Measurements from ENCODE around the gene CARMIL1.

Gene CARMIL1

DNA sequence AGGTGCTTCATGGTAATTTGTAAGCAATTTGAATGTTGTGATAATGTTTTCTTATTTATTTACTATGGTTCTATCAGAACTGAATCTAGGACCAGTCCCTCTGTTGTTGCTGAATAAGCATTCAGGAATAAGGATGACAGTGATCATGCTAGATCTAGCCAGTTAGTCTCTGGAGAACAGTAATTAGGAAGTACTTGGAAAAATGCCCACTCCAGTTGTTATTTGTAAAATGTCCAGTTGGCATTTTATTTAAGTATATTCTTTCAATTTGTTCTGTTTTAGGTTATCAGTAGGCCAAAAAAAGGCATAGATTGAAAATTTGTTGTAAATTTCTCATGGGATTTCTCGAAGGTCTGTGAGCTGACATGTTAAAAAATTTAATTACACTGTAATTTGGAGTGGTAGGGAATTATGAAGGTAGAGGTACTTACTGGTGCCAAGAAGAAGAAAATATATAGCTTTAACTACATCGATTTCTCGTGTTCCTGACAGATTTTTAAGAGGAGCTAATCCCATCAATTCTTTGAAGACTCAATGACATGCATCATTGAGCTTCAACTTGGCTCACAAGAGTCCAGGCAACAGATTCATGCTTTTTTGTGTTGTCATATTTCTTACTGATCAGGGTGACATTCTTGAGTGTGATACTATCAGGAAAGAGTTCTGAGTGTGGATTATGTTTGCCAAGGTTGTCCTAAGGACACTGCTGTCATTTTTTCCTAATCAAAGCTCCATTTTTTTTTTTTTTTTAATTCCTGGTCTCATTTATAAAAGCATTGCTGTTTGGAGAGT is 177.3 kb downstream of the CARMIL1 start:
- CTCF ChIA-PET: interaction anchor here (0.6 to 1.1 kb wide), 3 partner anchors 33 to 243 kb away, joined by 3 to 6 read pairs (median 3); no protein-coding TSS in a partner anchor
- no peak for DNase-seq (ENCODE audit: extremely low spot score)

GRCh38 chr6:25457516-25457915 is 178.3 kb downstream of the CARMIL1 start:
- TF ChIP-seq L3MBTL2 (conservative IDR thresholded peaks at IDR 0.05): no peak
- no peak for DNase-seq (ENCODE audit: extremely low spot score)
- ChIA-PET CTCF (interaction anchor here (1.1 kb wide), 1 partner anchor 32 kb away, joined by 3 read pairs; no protein-coding TSS in a partner anchor), POLR2A (no interaction called here)

More for the DNA sequence above, 177.3 kb downstream of the CARMIL1 start:
- TF ChIP-seq CTBP1 (IDR thresholded peaks at IDR 0.05; ENCODE audit: borderline replicate concordance) (no peak), FOXM1 (IDR thresholded peaks at IDR 0.05; ENCODE audit: borderline replicate concordance) (no peak), FOXA1 (IDR thresholded peaks at IDR 0.05) (no peak), FOXK2 (IDR thresholded peaks at IDR 0.05) (no peak), TARDBP (IDR thresholded peaks at IDR 0.05) (no peak), ARNT (IDR thresholded peaks at IDR 0.05) (no peak), SUZ12 (IDR thresholded peaks at IDR 0.05) (no peak), LEF1 (IDR thresholded peaks at IDR 0.05; ENCODE audit: borderline replicate concordance) (no peak), BHLHE40 (IDR thresholded peaks at IDR 0.05; ENCODE audit: borderline replicate concordance) (no peak)
- POLR2A ChIA-PET: no interaction called here

GRCh38 chr6:25458485-25458884 is 179.3 kb downstream of the CARMIL1 start:
- no peak for DNase-seq (ENCODE audit: extremely low spot score)
- TF ChIP-seq BHLHE40 (IDR thresholded peaks at IDR 0.05; ENCODE audit: borderline replicate concordance) (no peak), TARDBP (IDR thresholded peaks at IDR 0.05) (no peak), ARNT (IDR thresholded peaks at IDR 0.05) (no peak), FOXA1 (IDR thresholded peaks at IDR 0.05) (no peak), PKNOX1 (IDR thresholded peaks at IDR 0.05) (no peak), ELF4 (IDR thresholded peaks at IDR 0.05) (no peak), LEF1 (IDR thresholded peaks at IDR 0.05; ENCODE audit: borderline replicate concordance) (no peak), L3MBTL2 (conservative IDR thresholded peaks at IDR 0.05) (no peak), SP1 (IDR thresholded peaks at IDR 0.05) (no peak), SUZ12 (IDR thresholded peaks at IDR 0.05) (no peak), NFRKB (IDR thresholded peaks at IDR 0.05) (no peak), FOXM1 (IDR thresholded peaks at IDR 0.05; ENCODE audit: borderline replicate concordance) (no peak), HDGF (IDR thresholded peaks at IDR 0.05; ENCODE audit: borderline replicate concordance) (no peak)
- POLR2A ChIA-PET: no interaction called here
- CTCF ChIA-PET: no interaction called here

DNA sequence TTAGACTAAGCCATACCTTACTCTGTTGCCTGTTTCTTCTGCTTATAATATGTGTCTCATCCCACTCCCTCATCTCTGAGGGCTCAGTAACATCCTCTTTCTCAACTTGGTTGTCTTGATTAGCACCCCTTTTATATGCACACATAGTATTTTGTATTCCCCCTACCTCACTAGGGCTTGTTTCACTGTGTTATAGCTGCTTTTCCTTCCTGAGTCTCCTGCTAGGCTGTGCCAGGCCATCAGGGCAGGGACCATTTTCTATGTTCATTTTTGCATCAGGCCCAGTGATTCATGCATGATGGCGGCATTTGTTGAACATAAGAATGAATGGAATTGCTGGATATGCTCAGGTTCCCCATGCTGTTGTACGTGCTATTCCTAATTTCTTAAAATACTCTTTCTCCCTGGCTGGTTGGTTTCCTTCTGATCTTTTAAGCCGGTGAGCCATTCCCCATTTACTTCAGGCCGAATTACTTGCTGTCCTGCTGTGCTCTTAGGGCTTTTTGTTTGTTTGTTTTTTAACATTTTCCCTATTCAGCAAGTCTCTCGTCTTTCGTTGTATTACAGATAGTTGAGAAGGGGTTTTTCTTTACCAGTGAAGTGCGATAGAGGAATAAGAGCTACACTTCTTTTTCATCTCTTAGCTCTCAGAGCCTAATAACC is 183.2 kb downstream of the CARMIL1 start:
- no peak for DNase-seq (ENCODE audit: extremely low spot score)

DNA sequence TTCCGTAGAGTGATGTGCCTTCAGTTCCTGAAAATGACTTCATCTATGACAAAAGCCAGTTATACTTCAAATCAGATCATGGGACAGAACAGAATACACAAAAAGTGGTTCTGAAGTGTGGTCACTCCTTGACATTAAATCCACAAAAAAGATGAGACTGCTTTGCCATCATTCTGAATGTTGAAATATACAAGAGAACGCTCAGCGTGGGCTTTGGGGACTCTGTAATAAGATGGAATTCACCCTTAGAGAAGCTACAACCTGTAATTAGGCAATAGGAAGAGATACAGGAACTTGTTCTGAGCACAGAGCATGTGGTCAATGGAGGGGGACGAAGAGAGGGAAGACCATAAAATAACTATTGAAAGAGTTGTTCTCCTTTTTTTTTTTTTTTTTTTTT is 184.3 kb downstream of the CARMIL1 start:
- TF ChIP-seq FOXA1 (IDR thresholded peaks at IDR 0.05) (no peak), PKNOX1 (IDR thresholded peaks at IDR 0.05) (no peak), BHLHE40 (IDR thresholded peaks at IDR 0.05; ENCODE audit: borderline replicate concordance) (no peak), HDGF (IDR thresholded peaks at IDR 0.05; ENCODE audit: borderline replicate concordance) (no peak), SP1 (IDR thresholded peaks at IDR 0.05) (no peak), TARDBP (IDR thresholded peaks at IDR 0.05) (no peak), ARNT (IDR thresholded peaks at IDR 0.05) (no peak), ELF4 (IDR thresholded peaks at IDR 0.05) (no peak)
- POLR2A ChIA-PET: no interaction called here
- no peak for DNase-seq (ENCODE audit: extremely low spot score)
- CTCF ChIA-PET: no interaction called here

More for the DNA sequence above, 183.2 kb downstream of the CARMIL1 start:
- POLR2A ChIA-PET: no interaction called here
- CTCF ChIA-PET: no interaction called here
- TF ChIP-seq ELF4 (IDR thresholded peaks at IDR 0.05): no peak

DNA sequence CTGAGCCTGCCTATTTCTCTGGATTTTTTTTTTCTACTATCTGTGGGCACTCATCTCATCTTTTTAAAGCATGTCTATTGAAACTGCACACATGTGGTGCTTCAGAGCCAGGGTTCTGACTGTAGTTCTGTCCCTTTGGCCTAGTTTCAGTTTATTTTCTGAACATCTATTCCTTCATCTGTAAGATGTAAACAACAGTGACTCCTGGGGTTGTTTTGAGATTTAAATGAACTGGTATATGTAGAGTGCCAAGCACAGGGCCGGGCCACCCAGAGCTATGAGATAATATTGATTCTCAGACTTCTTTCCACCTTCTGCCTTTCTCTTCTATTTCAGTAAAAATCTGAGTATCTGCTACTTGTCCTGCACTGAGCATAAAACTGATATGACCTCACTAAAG is 185.1 kb downstream of the CARMIL1 start:
- CTCF ChIA-PET: no interaction called here
- DNase-seq (ENCODE audit: extremely low spot score): no peak
- TF ChIP-seq BHLHE40 (IDR thresholded peaks at IDR 0.05; ENCODE audit: borderline replicate concordance): no peak
- POLR2A ChIA-PET: no interaction called here

- CTCF ChIA-PET: no interaction called here
These were observed 186.8 kb downstream of the CARMIL1 start for GRCh38 chr6:25465941-25466340.

More at GRCh38 chr6:25465941-25466340, 186.8 kb downstream of the CARMIL1 start:
- POLR2A ChIA-PET: no interaction called here
- TF ChIP-seq SP1 (IDR thresholded peaks at IDR 0.05): no peak
- TF ChIP-seq TARDBP (IDR thresholded peaks at IDR 0.05): no peak
- no peak for TF ChIP-seq NFRKB (IDR thresholded peaks at IDR 0.05)
- TF ChIP-seq FOXM1 (IDR thresholded peaks at IDR 0.05; ENCODE audit: borderline replicate concordance): no peak
- TF ChIP-seq FOXA1 (IDR thresholded peaks at IDR 0.05): no peak
- TF ChIP-seq CTBP1 (IDR thresholded peaks at IDR 0.05; ENCODE audit: borderline replicate concordance): no peak
- no peak for TF ChIP-seq PKNOX1 (IDR thresholded peaks at IDR 0.05)
- no peak for TF ChIP-seq ELF4 (IDR thresholded peaks at IDR 0.05)
- no peak for TF ChIP-seq BHLHE40 (IDR thresholded peaks at IDR 0.05; ENCODE audit: borderline replicate concordance)
- DNase-seq (ENCODE audit: extremely low spot score): no peak

Data from HEK293T (cell line).